Activated B cell treated with CpG ODN at 0.5 μM for 24 hours (primary cell): ENCODE measurements around the gene OR2M4. TPM values are rescaled to one million over a fixed set of nuclear protein-coding genes. Genes with fewer than 3 reads are reported as not detected.

Source experiments
- ATAC-seq: fragments of 200-7000 bp; cut with Tn5 transposase; one replicate; pipeline ENCODE4 v1.10.0; 2021; ENCODE audit warnings: low read depth, mild to moderate bottlenecking, moderate library complexity
- CTCF ChIA-PET: fragments of 350-600 bp; sonication (Branson Sonifier 250); formaldehyde crosslinking; loops from one replicate; lab custom pipeline; 2021; ENCODE audit warnings: antibody characterized with exemption; lab: Charles Lee
- POLR2A ChIA-PET: fragments of 350-600 bp; sonication (Branson Sonifier 250); formaldehyde crosslinking; loops from one replicate; lab custom pipeline; 2021; ENCODE audit warnings: antibody characterized with exemption; lab: Charles Lee
- DNase-seq: peaks from one replicate; pipeline ENCODE4 v3.0.0; 2022
- H3K27ac Mint-ChIP-seq: one replicate; pipeline ENCODE4 v1.8.0; 2020; ENCODE audit warnings: mixed read lengths
- H3K27me3 Mint-ChIP-seq: one replicate; pipeline ENCODE4 v1.8.0; 2021; ENCODE audit warnings: mixed read lengths
- H3K36me3 Mint-ChIP-seq: one replicate; pipeline ENCODE4 v1.8.0; 2021; ENCODE audit warnings: low read depth, mixed read lengths
- H3K4me1 Mint-ChIP-seq: one replicate; pipeline ENCODE4 v1.8.0; 2021; ENCODE audit warnings: mixed read lengths
- H3K4me3 Mint-ChIP-seq: one replicate; pipeline ENCODE4 v1.8.0; 2020; ENCODE audit warnings: mild to moderate bottlenecking, mixed read lengths
- H3K9me3 Mint-ChIP-seq: one replicate; pipeline ENCODE4 v1.8.0; 2020; ENCODE audit warnings: mixed read lengths
- intact Hi-C: fragments of 100-400 bp; cut with micrococcal nuclease; formaldehyde crosslinking; loops from one replicate; pipeline ENCODE4 v1.15.1; 2024
- total RNA-seq: library from RNA; stranded (reverse); gene quantifications from 2 replicates; pipeline ENCODE4 v1.2.3, GENCODE V29; 2022
- TF ChIP-seq, protein P1 (sequence below): fragments of 200-600 bp; IDR thresholded peaks from one replicate; pipeline ENCODE4 v1.8.0; 2022; ENCODE audit warnings: antibody characterized with exemption, mild to moderate bottlenecking

Gene OR2M4
- total RNA-seq, 1 donor from 2014 or later: not detected

- intact Hi-C loops: no loop called here
- no peaks in the 10 kb centered on the region for H3K4me1 Mint-ChIP-seq
- no peak for ATAC-seq
These were observed 34.3 kb upstream of the OR2M4 start, which contains the start of gene OR2M3 for GRCh38 chr1:248196965-248197364. TSS of gene OR2M3 (plus strand) at chr1:248197265. CDS start at chr1:248203068, 5,803 bp downstream.

DNA sequence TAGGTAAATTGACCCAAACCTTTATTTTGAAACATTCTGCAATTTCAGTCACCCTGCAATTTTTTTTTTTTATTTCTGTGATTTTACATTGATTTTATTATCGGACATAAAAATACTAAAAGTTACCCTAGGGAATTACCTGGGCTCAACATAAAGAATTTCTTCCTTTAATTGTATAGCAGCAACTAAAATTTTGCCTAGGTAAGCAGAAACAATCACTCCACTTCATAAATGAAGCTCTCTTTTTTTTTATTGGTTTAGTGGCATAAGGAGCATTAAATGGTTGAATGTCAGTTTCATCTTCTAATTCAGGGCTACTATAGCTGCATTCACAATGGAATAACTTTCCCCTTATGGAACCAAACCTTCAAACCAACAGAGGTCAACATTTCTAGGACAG, 15.3 kb upstream of the OR2M4 start:
- DNase-seq (no peak), ATAC-seq (no peak)
- intact Hi-C loops: no loop called here
- H3K27ac Mint-ChIP-seq: no peak overlapping the region
- H3K27me3 Mint-ChIP-seq: no peaks in the 10 kb centered on the region
- H3K9me3 Mint-ChIP-seq: peaks cover 7% of the 10 kb centered on the region
- H3K4me3 Mint-ChIP-seq: no peak overlapping the region
- ChIA-PET POLR2A (no interaction called here), CTCF (no interaction called here)
- no peaks in the 10 kb centered on the region for H3K4me1 Mint-ChIP-seq
- TF ChIP-seq, protein P1, sequence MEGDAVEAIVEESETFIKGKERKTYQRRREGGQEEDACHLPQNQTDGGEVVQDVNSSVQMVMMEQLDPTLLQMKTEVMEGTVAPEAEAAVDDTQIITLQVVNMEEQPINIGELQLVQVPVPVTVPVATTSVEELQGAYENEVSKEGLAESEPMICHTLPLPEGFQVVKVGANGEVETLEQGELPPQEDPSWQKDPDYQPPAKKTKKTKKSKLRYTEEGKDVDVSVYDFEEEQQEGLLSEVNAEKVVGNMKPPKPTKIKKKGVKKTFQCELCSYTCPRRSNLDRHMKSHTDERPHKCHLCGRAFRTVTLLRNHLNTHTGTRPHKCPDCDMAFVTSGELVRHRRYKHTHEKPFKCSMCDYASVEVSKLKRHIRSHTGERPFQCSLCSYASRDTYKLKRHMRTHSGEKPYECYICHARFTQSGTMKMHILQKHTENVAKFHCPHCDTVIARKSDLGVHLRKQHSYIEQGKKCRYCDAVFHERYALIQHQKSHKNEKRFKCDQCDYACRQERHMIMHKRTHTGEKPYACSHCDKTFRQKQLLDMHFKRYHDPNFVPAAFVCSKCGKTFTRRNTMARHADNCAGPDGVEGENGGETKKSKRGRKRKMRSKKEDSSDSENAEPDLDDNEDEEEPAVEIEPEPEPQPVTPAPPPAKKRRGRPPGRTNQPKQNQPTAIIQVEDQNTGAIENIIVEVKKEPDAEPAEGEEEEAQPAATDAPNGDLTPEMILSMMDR: no peak
- H3K36me3 Mint-ChIP-seq: no peaks in the 10 kb centered on the region

More at GRCh38 chr1:248196965-248197364, 34.3 kb upstream of the OR2M4 start, which contains the start of gene OR2M3:
- ChIA-PET CTCF (no interaction called here), POLR2A (no interaction called here)
- Mint-ChIP-seq H3K27ac (no peak within 1 kb of the TSS), H3K9me3 (peaks cover 17% of the 10 kb centered on the region), H3K36me3 (no peaks in the 10 kb centered on the region), H3K4me3 (no peak within 1 kb of the TSS), H3K27me3 (no peaks in the 10 kb centered on the region)
- no peak for DNase-seq
- TF ChIP-seq, protein P1: no peak

DNA sequence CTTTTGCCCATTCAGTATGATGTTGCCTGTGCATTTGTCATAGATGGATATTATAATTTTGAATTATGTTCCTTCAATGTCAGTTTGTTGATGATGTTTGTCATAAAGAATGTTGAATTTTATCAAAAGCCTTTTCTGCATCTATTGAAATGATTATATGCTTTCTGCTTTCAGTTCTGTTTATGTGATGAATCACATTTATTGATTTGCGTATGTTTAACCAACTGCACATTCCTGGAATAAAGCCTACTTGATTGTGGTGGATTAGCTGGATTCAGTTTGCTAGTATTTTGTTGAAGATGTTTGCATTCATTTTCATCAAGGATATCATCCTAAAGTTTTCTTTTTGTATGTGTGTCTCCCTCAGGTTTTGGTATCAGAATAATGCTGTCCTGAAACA, 5.7 kb upstream of the OR2M4 start:
- intact Hi-C loops: no loop called here
- CTCF ChIA-PET: no interaction called here

GRCh38 chr1:248229360-248229908, 1.8 kb upstream of the OR2M4 start:
- no peak for ATAC-seq
- CTCF ChIA-PET: no interaction called here
- intact Hi-C loops: no loop called here
- no peaks in the 10 kb centered on the region for H3K4me1 Mint-ChIP-seq
- POLR2A ChIA-PET: no interaction called here
- DNase-seq: no peak
- peaks cover 9% of the 10 kb centered on the region for H3K9me3 Mint-ChIP-seq
- TF ChIP-seq, protein P1: no peak
- H3K27ac Mint-ChIP-seq: no peak overlapping the region
- H3K27me3 Mint-ChIP-seq: peaks cover 2% of the 10 kb centered on the region
- H3K36me3 Mint-ChIP-seq: no peaks in the 10 kb centered on the region
- no peak overlapping the region for H3K4me3 Mint-ChIP-seq

More for the DNA sequence above, 5.7 kb upstream of the OR2M4 start:
- Mint-ChIP-seq H3K4me1 (no peaks in the 10 kb centered on the region), H3K4me3 (no peak overlapping the region), H3K9me3 (peaks cover 9% of the 10 kb centered on the region), H3K27me3 (peaks cover 2% of the 10 kb centered on the region), H3K27ac (no peak overlapping the region), H3K36me3 (no peaks in the 10 kb centered on the region)
- DNase-seq: no peak
- no peak for ATAC-seq
- POLR2A ChIA-PET: no interaction called here
- TF ChIP-seq, protein P1: no peak

GRCh38 chr1:248239478-248239877, 8.3 kb downstream of the OR2M4 start:
- intact Hi-C loops: no loop called here
- no peak for DNase-seq
- Mint-ChIP-seq H3K27me3 (peaks cover 8% of the 10 kb centered on the region), H3K4me1 (peaks cover 2% of the 10 kb centered on the region), H3K9me3 (no peaks in the 10 kb centered on the region), H3K36me3 (no peaks in the 10 kb centered on the region), H3K27ac (no peak overlapping the region), H3K4me3 (no peak overlapping the region)
- ATAC-seq: no peak
- CTCF ChIA-PET: no interaction called here
- POLR2A ChIA-PET: no interaction called here
- TF ChIP-seq, protein P1: no peak
